ENCODE results near the gene GFRA3.

GFRA3 gene

DNA sequence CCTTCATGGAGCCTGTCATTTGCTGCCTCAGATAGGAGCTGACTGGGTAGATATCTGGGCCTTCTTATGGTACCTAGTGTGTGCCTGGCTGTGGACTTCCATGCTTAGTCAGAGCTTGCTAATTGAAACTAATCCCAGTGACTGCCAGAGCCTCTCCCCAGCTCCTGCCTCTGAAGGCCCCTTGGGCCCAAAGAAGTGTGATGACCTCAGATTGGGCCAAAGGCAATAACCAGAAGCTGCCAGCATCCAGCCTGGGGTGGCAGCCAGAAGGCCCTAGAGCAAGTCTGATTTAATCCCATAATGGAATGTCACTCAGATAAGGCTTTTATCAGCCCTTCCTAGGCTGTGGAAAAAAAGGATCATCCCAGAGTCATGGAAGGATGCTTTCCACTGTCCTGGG lies 44.2 kb downstream of the GFRA3 start (continued):
- TF ChIP-seq ZNF677 (tag by site-specific recombination; IDR thresholded peaks at IDR 0.05): no peak
- no peak for TF ChIP-seq ZNF707 (tag by site-specific recombination; IDR thresholded peaks at IDR 0.05)
- TF ChIP-seq ZNF623 (tag by site-specific recombination; IDR thresholded peaks at IDR 0.05): no peak
- TF ChIP-seq, protein P1, sequence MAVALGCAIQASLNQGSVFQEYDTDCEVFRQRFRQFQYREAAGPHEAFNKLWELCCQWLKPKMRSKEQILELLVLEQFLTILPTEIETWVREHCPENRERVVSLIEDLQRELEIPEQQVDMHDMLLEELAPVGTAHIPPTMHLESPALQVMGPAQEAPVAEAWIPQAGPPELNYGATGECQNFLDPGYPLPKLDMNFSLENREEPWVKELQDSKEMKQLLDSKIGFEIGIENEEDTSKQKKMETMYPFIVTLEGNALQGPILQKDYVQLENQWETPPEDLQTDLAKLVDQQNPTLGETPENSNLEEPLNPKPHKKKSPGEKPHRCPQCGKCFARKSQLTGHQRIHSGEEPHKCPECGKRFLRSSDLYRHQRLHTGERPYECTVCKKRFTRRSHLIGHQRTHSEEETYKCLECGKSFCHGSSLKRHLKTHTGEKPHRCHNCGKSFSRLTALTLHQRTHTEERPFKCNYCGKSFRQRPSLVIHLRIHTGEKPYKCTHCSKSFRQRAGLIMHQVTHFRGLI (tag by site-specific recombination; IDR thresholded peaks at IDR 0.05): no peak
- peak; percentile 86 for TF ChIP-seq ZNF660 (tag by site-specific recombination; IDR thresholded peaks at IDR 0.05)
- TF ChIP-seq ZNF10 (tag by site-specific recombination; IDR thresholded peaks at IDR 0.05): peak; percentile 66; the same call in 1 of the 2 replicates
- no peak for TF ChIP-seq ZNF223 (tag by site-specific recombination; IDR thresholded peaks at IDR 0.05)
- no peak for TF ChIP-seq SCRT1 (tag by site-specific recombination; IDR thresholded peaks at IDR 0.05; ENCODE audit: borderline replicate concordance)
- TF ChIP-seq ZNF416 (tag by site-specific recombination; IDR thresholded peaks at IDR 0.05): no peak
- peak; percentile 88 for TF ChIP-seq FEZF1 (tag by site-specific recombination; IDR thresholded peaks at IDR 0.05)
- TF ChIP-seq ZNF777 (tag by site-specific recombination; IDR thresholded peaks at IDR 0.05; ENCODE audit: borderline replicate concordance): no peak
- no peak for TF ChIP-seq ZNF16 (tag by site-specific recombination; IDR thresholded peaks at IDR 0.05; ENCODE audit: low read depth)
- no peak for TF ChIP-seq ZNF560 (tag by site-specific recombination; IDR thresholded peaks at IDR 0.05; ENCODE audit: borderline replicate concordance)
- TF ChIP-seq, protein P2, sequence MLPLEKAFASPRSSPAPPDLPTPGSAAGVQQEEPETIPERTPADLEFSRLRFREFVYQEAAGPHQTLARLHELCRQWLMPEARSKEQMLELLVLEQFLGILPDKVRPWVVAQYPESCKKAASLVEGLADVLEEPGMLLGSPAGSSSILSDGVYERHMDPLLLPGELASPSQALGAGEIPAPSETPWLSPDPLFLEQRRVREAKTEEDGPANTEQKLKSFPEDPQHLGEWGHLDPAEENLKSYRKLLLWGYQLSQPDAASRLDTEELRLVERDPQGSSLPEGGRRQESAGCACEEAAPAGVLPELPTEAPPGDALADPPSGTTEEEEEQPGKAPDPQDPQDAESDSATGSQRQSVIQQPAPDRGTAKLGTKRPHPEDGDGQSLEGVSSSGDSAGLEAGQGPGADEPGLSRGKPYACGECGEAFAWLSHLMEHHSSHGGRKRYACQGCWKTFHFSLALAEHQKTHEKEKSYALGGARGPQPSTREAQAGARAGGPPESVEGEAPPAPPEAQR (tag by site-specific recombination; IDR thresholded peaks at IDR 0.05): no peak
- TF ChIP-seq, protein P3, sequence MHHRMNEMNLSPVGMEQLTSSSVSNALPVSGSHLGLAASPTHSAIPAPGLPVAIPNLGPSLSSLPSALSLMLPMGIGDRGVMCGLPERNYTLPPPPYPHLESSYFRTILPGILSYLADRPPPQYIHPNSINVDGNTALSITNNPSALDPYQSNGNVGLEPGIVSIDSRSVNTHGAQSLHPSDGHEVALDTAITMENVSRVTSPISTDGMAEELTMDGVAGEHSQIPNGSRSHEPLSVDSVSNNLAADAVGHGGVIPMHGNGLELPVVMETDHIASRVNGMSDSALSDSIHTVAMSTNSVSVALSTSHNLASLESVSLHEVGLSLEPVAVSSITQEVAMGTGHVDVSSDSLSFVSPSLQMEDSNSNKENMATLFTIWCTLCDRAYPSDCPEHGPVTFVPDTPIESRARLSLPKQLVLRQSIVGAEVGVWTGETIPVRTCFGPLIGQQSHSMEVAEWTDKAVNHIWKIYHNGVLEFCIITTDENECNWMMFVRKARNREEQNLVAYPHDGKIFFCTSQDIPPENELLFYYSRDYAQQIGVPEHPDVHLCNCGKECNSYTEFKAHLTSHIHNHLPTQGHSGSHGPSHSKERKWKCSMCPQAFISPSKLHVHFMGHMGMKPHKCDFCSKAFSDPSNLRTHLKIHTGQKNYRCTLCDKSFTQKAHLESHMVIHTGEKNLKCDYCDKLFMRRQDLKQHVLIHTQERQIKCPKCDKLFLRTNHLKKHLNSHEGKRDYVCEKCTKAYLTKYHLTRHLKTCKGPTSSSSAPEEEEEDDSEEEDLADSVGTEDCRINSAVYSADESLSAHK (tag by site-specific recombination; IDR thresholded peaks at IDR 0.05): no peak
- no peak for TF ChIP-seq OVOL3 (tag by site-specific recombination; IDR thresholded peaks at IDR 0.05)
- TF ChIP-seq ZNF747 (tag by site-specific recombination; IDR thresholded peaks at IDR 0.05): no peak
- TF ChIP-seq, protein P4, sequence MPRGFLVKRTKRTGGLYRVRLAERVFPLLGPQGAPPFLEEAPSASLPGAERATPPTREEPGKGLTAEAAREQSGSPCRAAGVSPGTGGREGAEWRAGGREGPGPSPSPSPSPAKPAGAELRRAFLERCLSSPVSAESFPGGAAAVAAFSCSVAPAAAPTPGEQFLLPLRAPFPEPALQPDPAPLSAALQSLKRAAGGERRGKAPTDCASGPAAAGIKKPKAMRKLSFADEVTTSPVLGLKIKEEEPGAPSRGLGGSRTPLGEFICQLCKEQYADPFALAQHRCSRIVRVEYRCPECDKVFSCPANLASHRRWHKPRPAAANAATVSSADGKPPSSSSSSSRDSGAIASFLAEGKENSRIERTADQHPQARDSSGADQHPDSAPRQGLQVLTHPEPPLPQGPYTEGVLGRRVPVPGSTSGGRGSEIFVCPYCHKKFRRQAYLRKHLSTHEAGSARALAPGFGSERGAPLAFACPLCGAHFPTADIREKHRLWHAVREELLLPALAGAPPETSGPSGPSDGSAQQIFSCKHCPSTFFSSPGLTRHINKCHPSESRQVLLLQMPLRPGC (tag by site-specific recombination; IDR thresholded peaks at IDR 0.05): no peak
- TF ChIP-seq ZNF133 (tag by site-specific recombination; IDR thresholded peaks at IDR 0.05): no peak
- TF ChIP-seq, protein P5, sequence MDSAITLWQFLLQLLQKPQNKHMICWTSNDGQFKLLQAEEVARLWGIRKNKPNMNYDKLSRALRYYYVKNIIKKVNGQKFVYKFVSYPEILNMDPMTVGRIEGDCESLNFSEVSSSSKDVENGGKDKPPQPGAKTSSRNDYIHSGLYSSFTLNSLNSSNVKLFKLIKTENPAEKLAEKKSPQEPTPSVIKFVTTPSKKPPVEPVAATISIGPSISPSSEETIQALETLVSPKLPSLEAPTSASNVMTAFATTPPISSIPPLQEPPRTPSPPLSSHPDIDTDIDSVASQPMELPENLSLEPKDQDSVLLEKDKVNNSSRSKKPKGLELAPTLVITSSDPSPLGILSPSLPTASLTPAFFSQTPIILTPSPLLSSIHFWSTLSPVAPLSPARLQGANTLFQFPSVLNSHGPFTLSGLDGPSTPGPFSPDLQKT (IDR thresholded peaks at IDR 0.05; ENCODE audit: borderline replicate concordance, low read depth, low read length): no peak
- no peak for TF ChIP-seq ZNF350 (tag by site-specific recombination; IDR thresholded peaks at IDR 0.05)
- no peak for TF ChIP-seq ZFP3 (tag by site-specific recombination; IDR thresholded peaks at IDR 0.05; ENCODE audit: low read depth)
- TF ChIP-seq ZNF112 (tag by site-specific recombination; IDR thresholded peaks at IDR 0.05): no peak
- no peak for TF ChIP-seq ZBTB21 (tag by site-specific recombination; IDR thresholded peaks at IDR 0.05)
- TF ChIP-seq, protein P6, sequence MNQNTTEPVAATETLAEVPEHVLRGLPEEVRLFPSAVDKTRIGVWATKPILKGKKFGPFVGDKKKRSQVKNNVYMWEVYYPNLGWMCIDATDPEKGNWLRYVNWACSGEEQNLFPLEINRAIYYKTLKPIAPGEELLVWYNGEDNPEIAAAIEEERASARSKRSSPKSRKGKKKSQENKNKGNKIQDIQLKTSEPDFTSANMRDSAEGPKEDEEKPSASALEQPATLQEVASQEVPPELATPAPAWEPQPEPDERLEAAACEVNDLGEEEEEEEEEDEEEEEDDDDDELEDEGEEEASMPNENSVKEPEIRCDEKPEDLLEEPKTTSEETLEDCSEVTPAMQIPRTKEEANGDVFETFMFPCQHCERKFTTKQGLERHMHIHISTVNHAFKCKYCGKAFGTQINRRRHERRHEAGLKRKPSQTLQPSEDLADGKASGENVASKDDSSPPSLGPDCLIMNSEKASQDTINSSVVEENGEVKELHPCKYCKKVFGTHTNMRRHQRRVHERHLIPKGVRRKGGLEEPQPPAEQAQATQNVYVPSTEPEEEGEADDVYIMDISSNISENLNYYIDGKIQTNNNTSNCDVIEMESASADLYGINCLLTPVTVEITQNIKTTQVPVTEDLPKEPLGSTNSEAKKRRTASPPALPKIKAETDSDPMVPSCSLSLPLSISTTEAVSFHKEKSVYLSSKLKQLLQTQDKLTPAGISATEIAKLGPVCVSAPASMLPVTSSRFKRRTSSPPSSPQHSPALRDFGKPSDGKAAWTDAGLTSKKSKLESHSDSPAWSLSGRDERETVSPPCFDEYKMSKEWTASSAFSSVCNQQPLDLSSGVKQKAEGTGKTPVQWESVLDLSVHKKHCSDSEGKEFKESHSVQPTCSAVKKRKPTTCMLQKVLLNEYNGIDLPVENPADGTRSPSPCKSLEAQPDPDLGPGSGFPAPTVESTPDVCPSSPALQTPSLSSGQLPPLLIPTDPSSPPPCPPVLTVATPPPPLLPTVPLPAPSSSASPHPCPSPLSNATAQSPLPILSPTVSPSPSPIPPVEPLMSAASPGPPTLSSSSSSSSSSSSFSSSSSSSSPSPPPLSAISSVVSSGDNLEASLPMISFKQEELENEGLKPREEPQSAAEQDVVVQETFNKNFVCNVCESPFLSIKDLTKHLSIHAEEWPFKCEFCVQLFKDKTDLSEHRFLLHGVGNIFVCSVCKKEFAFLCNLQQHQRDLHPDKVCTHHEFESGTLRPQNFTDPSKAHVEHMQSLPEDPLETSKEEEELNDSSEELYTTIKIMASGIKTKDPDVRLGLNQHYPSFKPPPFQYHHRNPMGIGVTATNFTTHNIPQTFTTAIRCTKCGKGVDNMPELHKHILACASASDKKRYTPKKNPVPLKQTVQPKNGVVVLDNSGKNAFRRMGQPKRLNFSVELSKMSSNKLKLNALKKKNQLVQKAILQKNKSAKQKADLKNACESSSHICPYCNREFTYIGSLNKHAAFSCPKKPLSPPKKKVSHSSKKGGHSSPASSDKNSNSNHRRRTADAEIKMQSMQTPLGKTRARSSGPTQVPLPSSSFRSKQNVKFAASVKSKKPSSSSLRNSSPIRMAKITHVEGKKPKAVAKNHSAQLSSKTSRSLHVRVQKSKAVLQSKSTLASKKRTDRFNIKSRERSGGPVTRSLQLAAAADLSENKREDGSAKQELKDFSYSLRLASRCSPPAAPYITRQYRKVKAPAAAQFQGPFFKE (tag by site-specific recombination; IDR thresholded peaks at IDR 0.05; ENCODE audit: borderline replicate concordance): no peak
- TF ChIP-seq ZBTB7A (tag by site-specific recombination; IDR thresholded peaks at IDR 0.05; ENCODE audit: low read depth): no peak

Data from HEK293 (cell line).